ENCODE measurements around the gene IKBKG.

IKBKG gene

DNA sequence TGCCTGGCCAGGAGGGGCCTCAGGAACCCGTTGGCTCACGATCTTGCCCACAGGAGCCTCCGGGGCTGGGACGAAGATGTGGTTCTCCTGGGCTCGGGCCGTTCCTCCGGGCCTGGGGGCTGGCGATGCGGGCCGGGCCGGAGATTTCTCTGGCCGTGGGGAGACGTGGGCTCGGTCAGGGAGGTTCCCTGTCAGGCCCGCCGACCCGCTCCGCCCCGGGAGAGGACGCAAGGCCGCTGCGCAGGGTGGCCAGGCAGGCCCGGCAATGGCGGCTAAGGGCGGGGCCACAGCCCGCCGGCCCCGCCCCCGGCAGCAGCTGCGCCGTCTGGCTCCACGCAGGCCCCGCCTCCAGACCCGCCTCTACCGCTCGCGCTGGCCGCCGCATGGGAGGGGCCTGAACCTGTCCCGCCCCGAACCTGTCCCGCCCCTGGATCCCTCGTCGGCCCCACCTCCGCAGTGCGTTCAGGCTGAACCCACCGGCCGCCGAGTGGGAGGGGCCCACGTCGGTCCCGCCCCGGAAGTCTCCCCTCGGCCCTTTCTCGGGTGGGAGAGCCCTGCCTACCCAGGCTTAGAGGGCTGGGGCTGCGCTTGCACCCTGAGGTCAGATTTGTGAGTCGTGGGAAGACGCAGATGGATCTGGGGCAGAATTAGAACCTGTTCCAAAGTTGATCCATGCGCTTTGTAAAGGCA is 31.3 kb upstream of the IKBKG start, which contains the start of gene FAM3A:
Gene FAM3A (minus strand): TSS at position 267 of the 690 bp plus-strand sequence. CDS start 460 bp downstream, outside the sequence.
- TF ChIP-seq GATA2 (IDR thresholded peaks at IDR 0.05; ENCODE audit: low read depth, low read length) = no peak
- TF ChIP-seq GATA3 (IDR thresholded peaks at IDR 0.05; ENCODE audit: low read depth, low read length) = no peak

DNA sequence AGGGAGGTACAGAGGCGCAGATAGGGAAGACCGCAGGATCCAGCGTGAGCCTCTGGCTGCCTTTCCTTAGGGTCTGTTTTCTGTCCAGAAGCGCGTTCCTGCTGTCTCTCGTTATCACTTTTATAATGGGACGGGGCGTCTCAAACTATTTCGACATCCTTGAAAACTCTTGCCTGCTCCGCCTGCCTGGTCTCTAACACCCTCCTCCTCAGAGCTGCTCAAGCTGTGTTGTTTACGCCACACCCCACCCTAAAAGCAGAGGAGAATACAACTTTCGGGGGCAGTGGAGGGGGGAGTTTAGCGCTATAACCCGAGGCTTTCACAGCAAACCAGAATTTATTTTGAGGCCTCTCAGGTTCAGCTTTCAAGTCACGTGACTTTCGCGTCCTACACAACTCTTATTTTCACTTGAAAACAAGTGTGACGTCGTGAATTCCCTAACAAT is 30.7 kb upstream of the IKBKG start:
- no peak for TF ChIP-seq GATA3 (IDR thresholded peaks at IDR 0.05; ENCODE audit: low read depth, low read length)
- no peak for TF ChIP-seq GATA2 (IDR thresholded peaks at IDR 0.05; ENCODE audit: low read depth, low read length)

- TF ChIP-seq GATA3 (IDR thresholded peaks at IDR 0.05; ENCODE audit: low read depth, low read length) = no peak
- TF ChIP-seq GATA2 (IDR thresholded peaks at IDR 0.05; ENCODE audit: low read depth, low read length) = no peak
Observed at GRCh38 chrX:154517101-154517781, 30.2 kb upstream of the IKBKG start.

DNA sequence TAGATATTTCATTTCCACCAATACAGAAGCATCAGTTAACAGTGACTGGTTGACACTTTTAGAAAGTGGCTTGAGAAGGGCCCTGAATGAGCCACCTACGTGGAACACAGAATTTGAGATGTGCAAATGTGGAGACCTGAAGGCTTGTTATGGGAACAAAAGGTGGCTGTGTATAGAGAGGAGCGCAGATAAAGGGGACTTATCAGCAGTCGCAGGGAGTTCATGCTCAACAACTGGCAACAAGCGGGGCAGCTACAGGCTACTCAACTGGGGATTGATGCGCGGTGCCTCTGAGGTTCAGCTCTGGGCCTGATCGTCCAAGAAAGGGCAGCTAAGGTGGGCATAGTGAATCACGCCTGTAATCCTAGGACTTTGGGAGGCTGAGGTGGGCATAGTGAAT is 28.0 kb upstream of the IKBKG start:
- no peak for TF ChIP-seq GATA2 (IDR thresholded peaks at IDR 0.05; ENCODE audit: low read depth, low read length)
- no peak for TF ChIP-seq GATA3 (IDR thresholded peaks at IDR 0.05; ENCODE audit: low read depth, low read length)

GRCh38 chrX:154525606-154526490 is 21.6 kb upstream of the IKBKG start:
- TF ChIP-seq GATA3 (IDR thresholded peaks at IDR 0.05; ENCODE audit: low read depth, low read length) (no peak), GATA2 (IDR thresholded peaks at IDR 0.05; ENCODE audit: low read depth, low read length) (no peak)

DNA sequence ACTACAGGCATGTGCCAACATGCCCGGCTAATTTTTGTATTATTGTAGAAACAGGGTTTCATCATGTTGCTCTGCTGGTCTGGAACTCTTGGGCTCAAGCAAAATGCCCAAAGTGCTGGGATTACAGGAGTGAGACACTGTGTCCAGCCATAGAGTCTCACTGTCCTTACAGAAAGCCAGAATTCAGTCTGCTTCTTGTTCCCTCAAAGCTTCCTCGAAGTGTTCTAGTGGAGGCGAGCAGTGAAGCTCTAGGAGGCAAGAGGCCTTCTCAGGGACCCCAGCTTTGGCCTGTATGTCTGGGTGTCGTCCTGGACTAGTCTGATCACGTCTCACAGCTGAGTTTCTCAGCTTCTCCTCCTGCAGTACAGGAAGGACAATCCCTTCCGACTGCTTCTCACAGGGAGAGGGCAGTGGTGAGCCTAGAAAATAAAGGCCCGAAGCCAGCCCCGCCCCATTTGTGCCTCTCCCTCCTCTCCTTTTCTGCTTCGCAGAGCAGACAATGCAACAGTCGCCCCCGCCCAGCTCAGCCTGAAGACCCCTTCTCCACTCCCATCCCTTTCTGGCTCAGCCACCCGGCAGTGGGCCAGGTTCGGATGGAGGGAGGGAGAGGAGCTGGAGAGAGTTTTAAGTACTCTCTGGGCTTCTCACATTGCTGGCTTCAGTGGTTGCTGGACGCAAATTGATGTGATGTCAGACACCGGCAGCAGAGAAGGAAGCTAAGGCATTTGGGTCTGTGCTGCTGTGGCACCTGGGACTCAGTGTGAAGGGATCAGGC is 20.3 kb upstream of the IKBKG start:
- TF ChIP-seq GATA2 (IDR thresholded peaks at IDR 0.05; ENCODE audit: low read depth, low read length) (no peak), GATA3 (IDR thresholded peaks at IDR 0.05; ENCODE audit: low read depth, low read length) (no peak)

DNA sequence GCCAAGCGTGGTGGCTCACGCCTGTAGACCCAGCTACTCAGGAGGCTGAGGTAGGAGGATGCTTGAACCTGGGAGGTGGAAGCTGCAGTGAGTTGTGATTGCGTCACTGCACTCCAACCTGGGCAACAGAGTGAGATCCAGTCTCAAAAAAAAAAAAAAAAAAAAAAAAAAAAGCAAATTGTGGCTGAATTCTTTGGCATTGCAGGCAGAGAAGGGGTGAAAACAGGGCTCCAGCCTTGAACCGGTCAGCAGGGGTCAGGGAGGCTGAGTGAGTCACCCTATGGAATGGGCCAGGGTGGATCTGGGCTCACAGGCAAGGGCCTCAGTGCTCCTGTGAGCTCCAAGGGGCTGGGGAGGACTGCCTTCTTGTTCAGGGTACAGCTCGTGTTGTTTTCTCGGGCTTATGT is 18.2 kb upstream of the IKBKG start:
- no peak for TF ChIP-seq GATA2 (IDR thresholded peaks at IDR 0.05; ENCODE audit: low read depth, low read length)
- no peak for TF ChIP-seq GATA3 (IDR thresholded peaks at IDR 0.05; ENCODE audit: low read depth, low read length)

GRCh38 chrX:154530286-154530685 is 17.1 kb upstream of the IKBKG start:
- TF ChIP-seq GATA2 (IDR thresholded peaks at IDR 0.05; ENCODE audit: low read depth, low read length) = no peak
- TF ChIP-seq GATA3 (IDR thresholded peaks at IDR 0.05; ENCODE audit: low read depth, low read length) = no peak

GRCh38 chrX:154531626-154532025 is 15.8 kb upstream of the IKBKG start:
- no peak for TF ChIP-seq GATA2 (IDR thresholded peaks at IDR 0.05; ENCODE audit: low read depth, low read length)
- no peak for TF ChIP-seq GATA3 (IDR thresholded peaks at IDR 0.05; ENCODE audit: low read depth, low read length)

DNA sequence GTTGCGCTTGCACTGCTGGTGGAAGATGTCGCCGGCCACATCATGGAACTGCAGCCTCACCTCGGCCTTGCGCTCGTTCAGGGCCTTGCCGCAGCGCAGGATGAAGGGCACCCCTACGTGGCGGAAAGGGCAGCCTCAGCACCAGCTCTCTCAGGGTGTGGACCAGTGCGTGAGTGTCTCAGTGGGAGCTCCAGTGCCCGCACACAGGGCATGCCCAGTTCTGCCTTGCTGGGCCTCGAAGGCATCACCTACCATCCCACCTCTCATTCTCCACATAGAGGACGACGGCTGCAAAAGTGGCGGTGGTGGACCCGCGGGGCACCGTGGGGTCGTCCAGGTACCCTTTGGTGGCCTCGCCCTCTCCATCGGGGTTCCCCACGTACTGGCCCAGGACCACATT is 14.7 kb upstream of the IKBKG start:
- TF ChIP-seq GATA2 (IDR thresholded peaks at IDR 0.05; ENCODE audit: low read depth, low read length) (no peak), GATA3 (IDR thresholded peaks at IDR 0.05; ENCODE audit: low read depth, low read length) (no peak)

- TF ChIP-seq GATA3 (IDR thresholded peaks at IDR 0.05; ENCODE audit: low read depth, low read length) = no peak
- TF ChIP-seq GATA2 (IDR thresholded peaks at IDR 0.05; ENCODE audit: low read depth, low read length) = no peak
Observed at GRCh38 chrX:154534526-154535322, 12.7 kb upstream of the IKBKG start.

- TF ChIP-seq GATA2 (IDR thresholded peaks at IDR 0.05; ENCODE audit: low read depth, low read length) = no peak
- TF ChIP-seq GATA3 (IDR thresholded peaks at IDR 0.05; ENCODE audit: low read depth, low read length) = no peak
Observed at GRCh38 chrX:154535892-154536291, 11.5 kb upstream of the IKBKG start.

- TF ChIP-seq GATA3 (IDR thresholded peaks at IDR 0.05; ENCODE audit: low read depth, low read length) = no peak
- TF ChIP-seq GATA2 (IDR thresholded peaks at IDR 0.05; ENCODE audit: low read depth, low read length) = peak; percentile 73
Observed at GRCh38 chrX:154539077-154539476, 8.3 kb upstream of the IKBKG start.
